Subcutaneous adipose tissue (tissue), 4 donors: ENCODE measurements around the gene TMEM176B. TPM values are rescaled to one million over a fixed set of nuclear protein-coding genes. Genes with fewer than 3 reads are reported as not detected.

Experiments used
- total RNA-seq, 4 donors: library from RNA; depleted of rRNA; stranded (reverse); fragments of >200 nt; gene quantifications; one replicate each; pipeline ENCODE4 v1.1.0, GENCODE V29; 2016
- TF ChIP-seq, protein P1 (sequence below): fragments of 450-650 bp; IDR thresholded peaks from one replicate; pipeline ENCODE4 v1.5.1; 2016; ENCODE audit warnings: low read depth, mild to moderate bottlenecking, control low read depth, antibody characterized with exemption, moderate library complexity

TMEM176B gene
- total RNA-seq, 4 donors from 2014 or later = 11.3 to 43.0 (median 26.0) TPM

DNA sequence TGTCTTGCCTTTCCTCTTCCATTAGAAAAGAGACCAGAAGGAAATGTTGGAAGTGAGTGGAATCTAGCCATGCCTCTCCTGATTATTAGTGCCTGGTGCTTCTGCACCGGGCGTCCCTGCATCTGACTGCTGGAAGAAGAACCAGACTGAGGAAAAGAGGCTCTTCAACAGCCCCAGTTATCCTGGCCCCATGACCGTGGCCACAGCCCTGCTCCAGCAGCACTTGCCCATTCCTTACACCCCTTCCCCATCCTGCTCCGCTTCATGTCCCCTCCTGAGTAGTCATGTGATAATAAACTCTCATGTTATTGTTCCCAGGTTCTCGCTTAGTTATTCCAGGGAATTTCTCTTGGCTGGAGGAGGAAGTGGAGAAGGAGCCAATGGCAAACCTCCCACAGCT is 4.6 kb upstream of the TMEM176B start:
- TF ChIP-seq, protein P1, sequence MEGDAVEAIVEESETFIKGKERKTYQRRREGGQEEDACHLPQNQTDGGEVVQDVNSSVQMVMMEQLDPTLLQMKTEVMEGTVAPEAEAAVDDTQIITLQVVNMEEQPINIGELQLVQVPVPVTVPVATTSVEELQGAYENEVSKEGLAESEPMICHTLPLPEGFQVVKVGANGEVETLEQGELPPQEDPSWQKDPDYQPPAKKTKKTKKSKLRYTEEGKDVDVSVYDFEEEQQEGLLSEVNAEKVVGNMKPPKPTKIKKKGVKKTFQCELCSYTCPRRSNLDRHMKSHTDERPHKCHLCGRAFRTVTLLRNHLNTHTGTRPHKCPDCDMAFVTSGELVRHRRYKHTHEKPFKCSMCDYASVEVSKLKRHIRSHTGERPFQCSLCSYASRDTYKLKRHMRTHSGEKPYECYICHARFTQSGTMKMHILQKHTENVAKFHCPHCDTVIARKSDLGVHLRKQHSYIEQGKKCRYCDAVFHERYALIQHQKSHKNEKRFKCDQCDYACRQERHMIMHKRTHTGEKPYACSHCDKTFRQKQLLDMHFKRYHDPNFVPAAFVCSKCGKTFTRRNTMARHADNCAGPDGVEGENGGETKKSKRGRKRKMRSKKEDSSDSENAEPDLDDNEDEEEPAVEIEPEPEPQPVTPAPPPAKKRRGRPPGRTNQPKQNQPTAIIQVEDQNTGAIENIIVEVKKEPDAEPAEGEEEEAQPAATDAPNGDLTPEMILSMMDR = no peak

DNA sequence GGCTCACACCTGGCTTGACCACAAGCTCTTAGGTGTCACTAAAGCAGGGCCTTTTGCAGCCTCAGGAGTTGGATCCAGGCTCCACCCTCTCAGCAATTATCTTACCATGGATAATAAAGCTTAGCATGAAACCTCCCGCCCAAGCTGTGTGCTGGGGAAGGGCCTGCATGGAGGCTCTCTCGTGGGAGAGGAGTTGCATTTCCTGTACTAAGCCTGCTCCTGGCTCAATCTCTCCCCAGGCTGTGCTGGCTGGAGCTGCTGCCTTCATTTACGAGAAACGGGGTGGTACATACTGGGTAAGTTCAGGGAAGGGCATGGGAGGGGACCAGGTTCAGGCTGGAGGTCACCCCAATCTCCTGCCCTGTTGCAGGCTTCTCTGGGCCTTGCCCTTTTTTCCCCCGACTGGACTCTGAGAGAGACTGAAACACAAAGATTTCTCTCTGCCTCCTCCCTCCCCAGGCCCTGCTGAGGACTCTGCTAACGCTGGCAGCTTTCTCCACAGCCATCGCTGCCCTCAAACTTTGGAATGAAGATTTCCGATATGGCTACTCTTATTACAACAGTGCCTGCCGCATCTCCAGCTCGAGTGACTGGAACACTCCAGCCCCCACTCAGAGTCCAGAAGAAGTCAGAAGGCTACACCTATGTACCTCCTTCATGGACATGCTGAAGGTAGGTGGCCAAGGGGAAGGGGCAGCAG is 3.1 kb upstream of the TMEM176B start:
- TF ChIP-seq, protein P1 = no peak

DNA sequence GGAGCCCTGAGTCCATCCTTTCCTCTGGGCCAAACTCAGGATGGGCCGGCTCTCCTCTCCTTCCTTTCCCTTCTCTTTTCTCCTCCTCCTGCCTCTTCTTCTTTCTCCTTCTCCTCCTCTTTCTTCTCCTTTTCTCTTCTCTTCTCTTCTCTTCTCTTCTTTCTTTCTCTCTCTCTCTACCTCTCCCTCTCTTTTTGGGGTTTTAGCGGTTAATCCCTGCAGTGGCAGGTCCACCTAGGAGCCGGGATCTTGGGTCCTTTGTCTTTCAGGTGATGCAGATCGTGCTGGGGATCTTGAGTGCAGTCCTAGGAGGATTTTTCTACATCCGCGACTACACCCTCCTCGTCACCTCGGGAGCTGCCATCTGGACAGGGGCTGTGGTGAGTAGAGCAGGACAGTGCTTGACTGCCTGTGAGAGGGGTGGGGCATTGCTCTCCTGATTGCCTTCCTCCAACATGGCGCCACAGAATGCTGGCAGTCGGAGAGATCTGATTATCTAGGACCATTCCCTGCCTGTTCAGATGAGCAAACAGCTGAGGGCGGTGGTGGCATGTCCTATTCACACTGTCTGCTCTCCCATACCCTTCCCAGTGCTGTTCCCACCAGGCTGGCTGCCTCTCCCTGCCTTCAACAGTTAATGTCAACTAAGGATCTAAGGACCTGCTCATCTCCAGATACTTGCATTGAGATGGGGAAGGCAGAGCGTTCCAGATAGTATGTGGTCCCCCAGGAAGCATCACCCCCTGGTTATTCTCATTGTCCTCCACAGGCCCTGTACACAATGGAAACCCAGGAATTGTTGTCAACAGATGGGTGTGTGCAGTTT is 2.0 kb upstream of the TMEM176B start:
- TF ChIP-seq, protein P1 = no peak

- TF ChIP-seq, protein P1 = no peak
These were observed 1.2 kb upstream of the TMEM176B start for GRCh38 chr7:150801242-150801945.

DNA sequence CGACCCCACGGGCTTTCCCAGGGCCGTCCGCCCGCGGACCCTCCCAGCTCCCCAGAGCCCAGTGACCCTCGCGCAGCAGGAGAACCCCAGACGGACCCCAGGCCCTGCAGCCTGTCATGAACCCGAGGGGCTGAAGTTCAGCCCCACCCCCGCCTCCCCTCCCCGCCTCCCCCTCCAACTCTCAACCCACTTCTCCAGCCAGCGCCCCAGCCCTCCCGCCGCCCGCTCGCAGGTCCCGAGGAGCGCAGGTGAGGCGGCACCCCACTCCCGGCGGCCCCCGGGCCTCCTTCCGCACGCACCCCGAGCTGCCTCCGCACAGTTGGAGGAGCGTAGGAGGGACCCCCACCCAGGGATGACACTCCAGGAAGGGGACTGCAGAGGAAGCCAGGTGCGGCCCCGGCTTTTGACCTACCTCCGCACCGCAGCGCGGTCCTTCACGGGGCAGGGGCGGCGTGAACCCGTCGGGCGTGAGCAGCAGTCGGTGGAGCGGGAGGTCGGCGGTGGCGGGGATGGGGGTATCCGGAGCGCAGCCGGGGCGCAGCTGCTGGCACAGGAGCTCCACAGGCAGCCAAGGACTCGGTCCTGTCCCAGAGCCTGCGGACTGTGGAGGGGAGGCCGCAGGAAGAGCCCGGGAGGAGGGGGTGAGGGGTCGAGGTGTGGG is 547 bp upstream of the TMEM176B start, which contains the start of gene TMEM176A:
Gene TMEM176A, plus strand, starts transcription at position 189 of the 661 bp plus-strand sequence. CDS start 782 bp downstream, outside the sequence.
- TF ChIP-seq, protein P1 = no peak

- TF ChIP-seq, protein P1 = no peak
These were observed 1.0 kb downstream of the TMEM176B start for GRCh38 chr7:150799156-150799555.
